Astrocyte of the cerebellum (primary cell): ENCODE measurements around the gene CREB3L1.
A peak's percentile ranks its signal among the peaks of the same experiment; 100 is the strongest.

Source experiments
- DNase-seq: peaks from one replicate; pipeline ENCODE4 v3.0.0-alpha.2; 2011; ENCODE audit warnings: low read depth
- H3K4me3 ChIP-seq: 2 replicates; pipeline ENCODE4 v1.5.1; 2011; ENCODE audit warnings: mild to moderate bottlenecking, low read depth, low read length, moderate library complexity
- CTCF ChIP-seq: IDR thresholded peaks from 2 replicates; pipeline ENCODE4 v1.5.1; 2012; ENCODE audit warnings: low read length, low read depth, moderate library complexity, mild to moderate bottlenecking; ENCODE audit errors: missing control alignments
- in situ Hi-C: cut with HindIII; loops from 2 replicates; pipeline ENCODE4 v1.10.0; 2017; ENCODE audit warnings: low sequenced_read_pairs

The CREB3L1 gene

GRCh38 chr11:46242041-46242951, 35.2 kb upstream of the CREB3L1 start:
- no peak for TF ChIP-seq CTCF

DNA sequence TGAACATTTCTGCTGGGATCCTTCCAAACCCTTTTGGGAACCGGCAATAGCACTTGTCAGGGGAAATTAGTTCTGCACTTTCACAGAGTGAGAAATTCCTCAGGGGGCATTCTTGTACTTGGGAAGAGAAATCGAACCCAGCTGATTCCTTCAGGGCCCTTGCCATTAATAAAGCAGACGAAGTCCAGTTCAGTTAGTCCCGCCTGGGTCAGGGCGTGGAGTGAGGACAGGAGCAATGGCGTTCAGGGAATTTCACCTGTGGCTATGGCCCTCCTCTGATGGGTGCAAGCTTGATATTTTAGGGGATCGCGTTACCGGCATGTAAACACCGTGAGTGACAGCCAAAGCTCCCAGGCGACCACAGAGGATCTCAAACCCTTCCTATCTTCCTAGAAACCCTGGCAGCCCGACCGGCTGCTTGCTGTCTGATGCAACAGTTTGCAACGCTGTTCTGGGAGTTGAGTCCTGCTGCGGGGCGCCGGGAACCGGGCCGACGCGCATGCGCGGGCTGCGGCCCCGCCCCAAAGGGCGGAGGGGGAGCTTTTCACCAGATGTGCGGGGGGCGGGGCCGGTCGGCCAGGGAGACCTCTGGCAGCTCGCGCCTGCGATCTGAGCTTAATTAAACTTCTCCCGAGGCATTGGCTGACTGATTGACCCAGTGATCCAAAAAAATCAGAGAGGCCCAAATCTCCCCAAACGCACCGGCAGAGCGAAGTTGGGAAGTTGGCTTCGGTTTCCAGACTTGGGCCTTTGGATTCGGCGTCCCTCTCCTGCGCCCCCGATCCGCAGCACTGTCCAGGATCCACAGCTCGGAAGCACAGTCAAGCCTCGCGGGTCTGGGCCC, 34.3 kb upstream of the CREB3L1 start:
- DNase-seq, result peak; percentile 79
- in situ Hi-C loops, result loop anchor here (5.0 kb wide), 1 partner anchor 34 kb away; the partner anchor contains the start of gene CREB3L1
- peak overlapping the region; percentile 32 for H3K4me3 ChIP-seq
- no peak for TF ChIP-seq CTCF

More at GRCh38 chr11:46242041-46242951, 35.2 kb upstream of the CREB3L1 start:
- peak overlapping the region; percentile 32 for H3K4me3 ChIP-seq
- DNase-seq, result no peak
- in situ Hi-C loops, result loop anchor here (5.0 kb wide), 1 partner anchor 35 kb away; the partner anchor contains the start of gene CREB3L1

DNA sequence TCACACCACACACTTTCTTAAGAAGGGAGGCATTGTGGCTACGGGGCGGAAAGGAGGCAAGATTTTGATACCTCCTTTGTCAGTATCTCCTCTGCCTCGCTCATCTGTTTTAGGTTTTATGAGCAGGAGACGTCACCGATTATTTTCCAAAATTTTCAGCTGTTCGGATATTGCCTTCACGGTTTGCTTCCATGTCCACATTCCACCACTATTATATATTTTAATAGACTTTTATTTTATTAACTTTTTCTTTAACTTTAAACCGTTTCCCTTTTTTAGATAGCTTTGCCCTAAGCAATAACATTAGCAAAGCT, 33.7 kb upstream of the CREB3L1 start:
- in situ Hi-C loops, result loop anchor here (5.0 kb wide), 1 partner anchor 34 kb away; the partner anchor contains the start of gene CREB3L1
- H3K4me3 ChIP-seq, result peak overlapping the region; percentile 32
- DNase-seq, result no peak
- no peak for TF ChIP-seq CTCF

DNA sequence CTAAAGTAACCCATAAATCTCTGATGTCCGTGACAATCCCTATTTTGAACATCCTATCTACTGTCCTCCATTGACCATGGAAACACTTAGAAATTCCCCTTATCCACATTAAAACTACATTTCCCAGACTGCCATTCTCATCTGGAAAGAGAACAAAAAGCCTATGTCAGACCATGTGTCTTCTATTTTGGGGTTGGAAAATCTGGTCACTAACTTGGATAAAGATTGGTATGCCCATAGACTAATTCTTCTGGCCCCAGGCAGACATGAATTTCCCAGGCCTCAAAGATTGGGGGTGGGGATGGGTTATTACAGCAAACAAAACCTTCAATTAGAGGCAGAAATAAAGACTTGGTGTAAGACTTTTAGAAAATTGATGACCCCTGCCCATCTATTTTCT, 30.9 kb upstream of the CREB3L1 start:
- no peak for DNase-seq
- TF ChIP-seq CTCF, result no peak
- H3K4me3 ChIP-seq, result no peak overlapping the region
- in situ Hi-C loops, result no loop called here

DNA sequence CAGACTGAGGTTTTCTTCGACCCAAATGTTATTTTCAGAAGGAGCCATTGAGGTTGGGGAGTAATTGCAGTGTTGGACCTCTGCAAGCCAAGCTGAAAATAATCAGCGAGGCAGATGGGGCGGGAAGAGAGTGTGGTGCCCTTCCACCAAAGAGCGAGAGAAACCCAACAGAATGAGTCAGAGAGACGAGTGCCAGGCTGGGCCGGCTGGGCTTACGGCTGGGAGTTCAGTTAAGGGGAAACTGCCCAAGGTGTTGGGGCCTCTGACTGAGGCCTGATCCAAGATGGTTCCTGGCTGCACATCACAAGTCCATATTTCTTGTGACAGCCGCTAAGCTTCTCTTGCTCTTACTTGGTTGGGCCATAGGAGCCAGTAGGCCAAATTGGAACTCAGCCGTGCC, 30.4 kb upstream of the CREB3L1 start:
- no peak for TF ChIP-seq CTCF
- in situ Hi-C loops, result no loop called here
- DNase-seq, result no peak
- no peak overlapping the region for H3K4me3 ChIP-seq

DNA sequence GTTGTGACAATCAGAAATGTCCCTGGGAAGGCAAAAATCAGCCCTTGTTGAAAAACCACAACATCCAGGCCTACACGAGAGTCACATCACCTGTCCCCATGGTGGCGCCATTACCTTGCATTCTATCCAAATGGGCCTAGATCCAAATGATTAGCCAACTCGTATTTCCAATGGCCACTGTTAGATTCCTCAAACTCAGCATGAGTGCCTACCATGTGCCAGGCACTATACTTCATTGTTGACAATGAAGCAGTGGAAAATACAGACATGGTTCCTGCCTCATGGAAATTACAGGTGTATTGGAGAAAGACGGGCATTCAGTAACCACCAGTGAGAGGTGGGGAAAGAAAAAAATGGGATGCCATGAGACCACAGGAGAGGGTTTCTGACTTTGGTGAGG, 29.8 kb upstream of the CREB3L1 start:
- DNase-seq, result no peak
- H3K4me3 ChIP-seq, result no peak overlapping the region
- in situ Hi-C loops, result no loop called here
- TF ChIP-seq CTCF, result no peak
